PFSK-1 (cell line): ENCODE data around the gene TMEM131L.

Experiments used
- FOXP2 ChIP-seq: optimal IDR thresholded peaks from 2 replicates; pipeline ENCODE3; 2011; ENCODE audit warnings: borderline replicate concordance, control low read depth, inconsistent platforms; ENCODE audit not compliant: insufficient read depth; ENCODE audit errors: extremely low read length, extremely low read depth
- POLR2AphosphoS5 ChIP-seq: IDR thresholded peaks from 2 replicates; pipeline ENCODE4 v1.6.1; 2012; ENCODE audit warnings: low read depth, mild to moderate bottlenecking, control low read depth, low read length, moderate library complexity
- SIN3A ChIP-seq: IDR thresholded peaks from 2 replicates; pipeline ENCODE4 v1.6.1; 2012; ENCODE audit warnings: mild to moderate bottlenecking, low read length, moderate library complexity, borderline replicate concordance; ENCODE audit not compliant: insufficient read depth
- TAF1 ChIP-seq: IDR thresholded peaks from 2 replicates; pipeline ENCODE4 v1.6.1; 2012; ENCODE audit warnings: low read length, control low read depth, borderline replicate concordance; ENCODE audit not compliant: insufficient read depth
- TF ChIP-seq, protein P1 (sequence below), 2 experiments: IDR thresholded peaks; 2 replicates each; pipeline versions ENCODE4 v1.6.1 to v1.8.0; 2011 to 2012; ENCODE audit warnings: low read depth in 2 of 2, low read length in 2 of 2, control low read depth in 1 of 2, inconsistent platforms in 1 of 2, mild to moderate bottlenecking in 1 of 2, moderate library complexity in 1 of 2; ENCODE audit not compliant: insufficient read depth in 1 of 2

Gene TMEM131L

DNA sequence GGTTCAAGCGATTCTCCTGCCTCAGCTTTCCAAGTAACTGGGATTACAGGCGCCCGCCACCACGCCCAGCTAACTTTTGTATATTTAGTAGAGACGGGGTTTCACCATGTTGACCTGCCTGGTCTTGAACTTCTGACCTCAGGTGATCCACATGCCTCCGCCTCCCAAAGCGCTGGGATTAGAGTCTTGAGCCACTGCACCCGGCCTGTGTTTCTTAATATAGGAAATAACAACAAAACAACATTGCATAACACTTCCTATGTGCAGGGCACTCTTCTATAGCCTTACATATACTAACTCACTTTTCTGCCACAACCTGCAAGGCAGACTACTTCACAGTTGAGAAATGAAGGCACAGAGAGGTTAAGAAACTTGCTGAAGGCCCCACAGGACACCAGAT lies 12.8 kb upstream of the TMEM131L start:
- no peak for TF ChIP-seq FOXP2
- no peak for TF ChIP-seq POLR2AphosphoS5
- TF ChIP-seq TAF1, result no peak
- TF ChIP-seq, protein P1, sequence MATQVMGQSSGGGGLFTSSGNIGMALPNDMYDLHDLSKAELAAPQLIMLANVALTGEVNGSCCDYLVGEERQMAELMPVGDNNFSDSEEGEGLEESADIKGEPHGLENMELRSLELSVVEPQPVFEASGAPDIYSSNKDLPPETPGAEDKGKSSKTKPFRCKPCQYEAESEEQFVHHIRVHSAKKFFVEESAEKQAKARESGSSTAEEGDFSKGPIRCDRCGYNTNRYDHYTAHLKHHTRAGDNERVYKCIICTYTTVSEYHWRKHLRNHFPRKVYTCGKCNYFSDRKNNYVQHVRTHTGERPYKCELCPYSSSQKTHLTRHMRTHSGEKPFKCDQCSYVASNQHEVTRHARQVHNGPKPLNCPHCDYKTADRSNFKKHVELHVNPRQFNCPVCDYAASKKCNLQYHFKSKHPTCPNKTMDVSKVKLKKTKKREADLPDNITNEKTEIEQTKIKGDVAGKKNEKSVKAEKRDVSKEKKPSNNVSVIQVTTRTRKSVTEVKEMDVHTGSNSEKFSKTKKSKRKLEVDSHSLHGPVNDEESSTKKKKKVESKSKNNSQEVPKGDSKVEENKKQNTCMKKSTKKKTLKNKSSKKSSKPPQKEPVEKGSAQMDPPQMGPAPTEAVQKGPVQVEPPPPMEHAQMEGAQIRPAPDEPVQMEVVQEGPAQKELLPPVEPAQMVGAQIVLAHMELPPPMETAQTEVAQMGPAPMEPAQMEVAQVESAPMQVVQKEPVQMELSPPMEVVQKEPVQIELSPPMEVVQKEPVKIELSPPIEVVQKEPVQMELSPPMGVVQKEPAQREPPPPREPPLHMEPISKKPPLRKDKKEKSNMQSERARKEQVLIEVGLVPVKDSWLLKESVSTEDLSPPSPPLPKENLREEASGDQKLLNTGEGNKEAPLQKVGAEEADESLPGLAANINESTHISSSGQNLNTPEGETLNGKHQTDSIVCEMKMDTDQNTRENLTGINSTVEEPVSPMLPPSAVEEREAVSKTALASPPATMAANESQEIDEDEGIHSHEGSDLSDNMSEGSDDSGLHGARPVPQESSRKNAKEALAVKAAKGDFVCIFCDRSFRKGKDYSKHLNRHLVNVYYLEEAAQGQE (IDR thresholded peaks at IDR 0.05; ENCODE audit: insufficient read depth in 1 of 2, low read depth in 2 of 2, low read length in 2 of 2), result no peak
- TF ChIP-seq SIN3A, result no peak

DNA sequence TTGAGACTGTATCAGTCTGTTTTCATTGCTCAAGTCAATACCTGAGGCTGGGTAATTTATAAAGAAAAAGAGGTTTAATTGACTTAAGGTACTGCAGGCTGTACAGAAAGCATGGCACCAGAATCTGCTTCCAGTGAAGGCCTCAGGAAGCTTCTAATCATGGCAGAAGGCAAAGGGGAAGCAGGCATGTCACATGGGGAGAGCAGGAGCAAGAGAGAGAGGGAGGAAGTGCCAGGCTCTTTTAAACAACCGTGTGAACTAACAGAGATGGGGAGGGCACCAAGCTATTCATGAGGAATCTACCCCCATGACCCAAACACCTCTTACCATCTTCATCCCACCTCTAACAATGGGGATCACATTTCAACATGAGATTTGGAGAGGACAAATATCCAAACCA lies 7.2 kb upstream of the TMEM131L start:
- no peak for TF ChIP-seq SIN3A
- no peak for TF ChIP-seq POLR2AphosphoS5
- TF ChIP-seq, protein P1 (IDR thresholded peaks at IDR 0.05; ENCODE audit: insufficient read depth in 1 of 2, low read depth in 2 of 2, low read length in 2 of 2), result no peak
- no peak for TF ChIP-seq TAF1
- no peak for TF ChIP-seq FOXP2

DNA sequence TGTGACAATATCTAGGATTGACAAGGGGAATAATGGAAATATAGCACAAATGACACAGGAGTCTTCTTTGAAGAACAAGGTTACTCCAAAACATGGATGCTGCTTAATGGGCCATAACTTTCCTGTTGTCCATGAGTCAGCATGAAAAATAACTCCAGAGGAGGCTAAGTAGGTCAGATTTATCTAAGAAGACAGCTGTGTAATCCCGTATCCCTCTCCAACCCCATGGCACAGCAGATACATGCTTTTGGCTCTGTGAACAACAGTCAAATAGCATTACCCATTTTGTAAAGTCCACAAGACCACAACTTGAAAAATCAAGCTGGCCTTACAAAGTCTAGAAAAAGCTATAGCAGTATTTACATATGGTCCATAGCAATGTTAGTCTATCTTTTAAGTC lies 2.1 kb upstream of the TMEM131L start:
- TF ChIP-seq SIN3A, result no peak
- TF ChIP-seq, protein P1 (IDR thresholded peaks at IDR 0.05; ENCODE audit: insufficient read depth in 1 of 2, low read depth in 2 of 2, low read length in 2 of 2), result no peak
- TF ChIP-seq FOXP2, result no peak
- TF ChIP-seq TAF1, result no peak
- TF ChIP-seq POLR2AphosphoS5, result no peak

DNA sequence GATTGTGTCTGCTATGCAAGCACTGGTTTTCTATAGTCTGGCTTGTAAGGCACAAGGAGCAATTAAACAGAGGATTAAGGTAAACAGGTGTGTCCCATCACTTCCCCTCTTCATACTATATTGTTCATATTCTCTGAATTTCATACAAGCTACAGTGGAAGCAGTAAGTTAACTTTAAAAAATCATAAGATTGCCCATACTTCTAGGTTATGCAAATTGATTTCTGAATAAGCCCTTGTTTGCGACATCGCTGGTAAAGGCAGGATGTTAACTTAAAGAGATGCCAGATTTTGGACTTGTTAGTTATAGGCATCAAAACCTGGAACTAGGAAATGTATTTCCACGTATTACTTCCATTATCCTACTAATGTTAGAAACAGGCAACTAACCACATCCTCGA lies 1.0 kb upstream of the TMEM131L start:
- TF ChIP-seq, protein P1 (IDR thresholded peaks at IDR 0.05; ENCODE audit: insufficient read depth in 1 of 2, low read depth in 2 of 2, low read length in 2 of 2), result no peak
- TF ChIP-seq SIN3A (no peak), TAF1 (no peak), POLR2AphosphoS5 (no peak), FOXP2 (no peak)

DNA sequence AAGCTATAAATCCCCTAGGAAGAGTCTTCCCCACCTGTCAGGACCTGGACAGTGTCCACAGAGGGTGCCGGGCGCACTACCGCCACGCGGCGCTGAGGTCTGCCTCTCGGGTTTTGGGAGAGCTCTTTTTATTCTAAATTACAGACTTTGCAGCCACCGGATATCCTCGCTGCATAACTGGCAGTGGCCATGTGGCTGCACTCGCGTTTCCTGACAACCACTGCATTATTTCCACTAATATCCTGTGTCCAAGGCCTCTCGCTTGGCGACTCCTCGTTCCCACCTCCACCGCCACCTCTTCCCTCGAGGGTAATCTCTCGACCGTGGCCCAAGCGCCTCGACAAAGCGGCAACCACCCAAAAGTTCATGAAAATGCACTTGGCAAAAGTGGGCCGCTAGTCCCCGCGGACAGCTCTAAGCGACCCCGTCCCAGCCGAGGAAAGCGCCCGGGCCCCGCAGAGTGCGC lies 512 bp upstream of the TMEM131L start:
- TF ChIP-seq, protein P1 (IDR thresholded peaks at IDR 0.05; ENCODE audit: insufficient read depth in 1 of 2, low read depth in 2 of 2, low read length in 2 of 2), result peak; percentile 54 to 83; a peak in 3 of 4 replicates
- TF ChIP-seq POLR2AphosphoS5, result no peak
